ENCODE measurements around the gene TIMM50. TPM values are rescaled to one million over a fixed set of nuclear protein-coding genes. Genes with fewer than 3 reads are reported as not detected.

Gene TIMM50
- total RNA-seq, 5 donors from 2014 or later (not counting 1 experiment from before 2014, with no cell fraction given) = 50.5 to 53.7 (median 53.0) TPM

DNA sequence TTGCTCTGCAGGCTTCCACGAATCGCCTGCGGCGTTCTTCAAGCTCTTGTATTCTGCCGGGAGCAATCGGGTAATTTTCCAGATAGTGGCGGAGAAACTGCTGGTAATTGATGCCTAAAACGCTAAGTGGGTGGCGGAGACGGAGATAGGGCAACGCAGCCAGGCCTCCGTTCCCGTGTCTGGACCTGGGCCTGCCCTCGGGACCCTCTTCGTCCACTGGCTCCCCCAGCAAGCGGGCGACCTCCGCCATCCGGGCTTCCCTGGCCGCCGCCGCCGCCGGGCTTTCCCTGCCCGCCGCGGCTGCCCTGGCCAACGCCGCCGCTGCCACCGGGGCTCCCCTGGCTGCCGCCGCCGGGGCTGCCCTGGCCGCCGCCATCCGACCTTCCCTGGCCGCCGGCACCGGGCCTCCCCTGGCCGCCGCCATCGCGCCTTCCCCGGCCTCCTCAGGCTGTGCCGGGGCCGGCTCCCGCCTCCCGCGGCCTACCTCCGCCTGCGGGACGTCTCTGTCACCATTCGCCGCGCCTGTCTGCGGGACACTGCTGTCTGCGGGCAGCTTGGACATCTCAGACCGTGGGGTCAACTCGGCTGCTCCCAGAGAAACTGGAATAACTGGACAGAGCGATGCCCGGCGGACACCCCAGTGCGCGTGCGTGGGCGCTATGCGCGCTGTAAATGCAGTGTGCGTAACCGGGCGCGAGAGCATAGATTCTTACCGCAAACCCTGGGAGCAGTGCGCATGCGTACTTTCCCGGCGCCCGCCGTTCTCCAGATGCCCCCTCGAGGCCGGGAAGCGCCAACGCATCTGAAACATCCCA lies 59.1 kb downstream of the TIMM50 start, which contains the start of gene EID2:
TSS of gene EID2 (minus strand) at position 644 of the 815 bp plus-strand sequence. CDS start at position 562, 82 bp downstream.
- peak within 1 kb of the TSS; percentile 93 to 94 (median 94) for H3K4me3 Mint-ChIP-seq
- H3K36me3 Mint-ChIP-seq = no peaks in the 10 kb centered on the region
- no peaks in the 10 kb centered on the region for H3K36me3 ChIP-seq (ENCODE audit: control insufficient read depth in 2 of 2, extremely low read depth in 1 of 2, insufficient read depth in 1 of 2, low read length in 1 of 2)
- H3K27me3 ChIP-seq (replicated peaks in 1 of 2; ENCODE audit: control insufficient read depth in 2 of 2, extremely low read depth in 1 of 2, insufficient read depth in 2 of 2, low read length in 1 of 2) = no peaks in the 10 kb centered on the region
- CTCF ChIA-PET = interaction anchor here in 1 of 2 donors (0.6 to 1.2 kb wide), 3 partner anchors 59 to 135 kb away, joined by 3 read pairs; partner anchors contain the start of genes RPS16 and TIMM50
- DNase-seq (peak; percentile 77 to 98 (median 91)), ATAC-seq (replicated peaks in 1 of 4) (peak; percentile 83 to 90 (median 86))
- peak within 1 kb of the TSS; percentile 93 for H3K27ac ChIP-seq (ENCODE audit: low read length)
- peak within 1 kb of the TSS; percentile 78 to 91 for H3K4me3 ChIP-seq (ENCODE audit: control insufficient read depth in 1 of 2, extremely low read depth in 1 of 2, low read length in 1 of 2)
- H3K4me1 ChIP-seq (ENCODE audit: control insufficient read depth in 1 of 2, extremely low read depth in 1 of 2, insufficient read depth in 2 of 2, low read length in 2 of 2) = peaks cover 17 to 25% of the 10 kb centered on the region in 2 experiments
- no peaks in the 10 kb centered on the region for H3K9me3 ChIP-seq
- no peaks in the 10 kb centered on the region for H3K9me3 Mint-ChIP-seq
- peak within 1 kb of the TSS; percentile 96 to 98 for H3K27ac Mint-ChIP-seq
- POLR2A ChIA-PET = interaction anchor here in 1 of 2 donors (0.6 kb wide), 1 partner anchor 23 kb away, joined by 5 read pairs; no protein-coding TSS in a partner anchor
- H3K27me3 Mint-ChIP-seq = no peaks in the 10 kb centered on the region
- under 1% methylated on average over 82 of the region's 84 CpGs for WGBS (ENCODE audit: insufficient coverage)
- H3K4me1 Mint-ChIP-seq = peaks cover 66 to 78% (median 66%) of the 10 kb centered on the region in 3 donors

GRCh38 chr19:39540333-39540673 lies 59.7 kb downstream of the TIMM50 start:
- Mint-ChIP-seq H3K4me1 (peaks cover 69 to 80% (median 70%) of the 10 kb centered on the region in 3 donors), H3K27me3 (no peaks in the 10 kb centered on the region), H3K36me3 (no peaks in the 10 kb centered on the region), H3K4me3 (peak overlapping the region; percentile 93 to 94 (median 94)), H3K9me3 (no peaks in the 10 kb centered on the region), H3K27ac (peak overlapping the region; percentile 96 to 98)
- H3K9me3 ChIP-seq = no peaks in the 10 kb centered on the region
- DNase-seq (no peak), ATAC-seq (replicated peaks in 1 of 4) (no peak)
- H3K4me3 ChIP-seq (ENCODE audit: control insufficient read depth in 1 of 2, extremely low read depth in 1 of 2, low read length in 1 of 2) = peak overlapping the region; percentile 78 to 91
- no peaks in the 10 kb centered on the region for H3K27me3 ChIP-seq (replicated peaks in 1 of 2; ENCODE audit: control insufficient read depth in 2 of 2, extremely low read depth in 1 of 2, insufficient read depth in 2 of 2, low read length in 1 of 2)
- ChIA-PET CTCF (interaction anchor here in 1 of 2 donors (0.6 to 1.0 kb wide), 2 partner anchors 59 to 134 kb away, joined by 3 read pairs; partner anchors contain the start of gene TIMM50), POLR2A (no interaction called here)
- peaks cover 23 to 28% of the 10 kb centered on the region in 2 experiments for H3K4me1 ChIP-seq (ENCODE audit: control insufficient read depth in 1 of 2, extremely low read depth in 1 of 2, insufficient read depth in 2 of 2, low read length in 2 of 2)
- no peaks in the 10 kb centered on the region for H3K36me3 ChIP-seq (ENCODE audit: control insufficient read depth in 2 of 2, extremely low read depth in 1 of 2, insufficient read depth in 1 of 2, low read length in 1 of 2)
- H3K27ac ChIP-seq (ENCODE audit: low read length) = peak overlapping the region; percentile 93
- WGBS (ENCODE audit: insufficient coverage) = no CpG with 5 or more reads among the region's 10 CpGs

Other genes with a start within 250 kb of the TIMM50 start
- gene IFNL3, start 235.8 kb upstream of the TIMM50 start, total RNA-seq = not detected
- not detected for gene IFNL4, start 232.0 kb upstream of the TIMM50 start, total RNA-seq
- gene IFNL2, start 212.4 kb upstream of the TIMM50 start, total RNA-seq = not detected
- gene IFNL1, start 184.4 kb upstream of the TIMM50 start, total RNA-seq = under 1 TPM in 1 of 5 donors, not detected in 4; 0.49 TPM
- 10 to 100 TPM in 2 of 5 donors, 1 to 10 TPM in 3; 3.5 to 10.9 (median 8.7) TPM for gene LRFN1, start 160.0 kb upstream of the TIMM50 start, total RNA-seq
- 100 to 1,000 TPM; 337 to 427 (median 397) TPM for gene GMFG, start 144.8 kb upstream of the TIMM50 start, total RNA-seq
- gene SAMD4B, start 138.4 kb upstream of the TIMM50 start, total RNA-seq = 10 to 100 TPM; 59.4 to 72.3 (median 62.0) TPM
- 10 to 100 TPM; 43.0 to 96.1 (median 45.9) TPM for gene PAF1, start 89.7 kb upstream of the TIMM50 start, total RNA-seq
- gene MED29, start 89.5 kb upstream of the TIMM50 start, total RNA-seq = 10 to 100 TPM; 42.0 to 48.7 (median 47.0) TPM
- 1,000 to 10,000 TPM in 1 of 5 donors, 100 to 1,000 TPM in 4; 208 to 1,013 (median 233) TPM for gene ZFP36, start 74.0 kb upstream of the TIMM50 start, total RNA-seq
- 10 to 100 TPM; 25.2 to 88.1 (median 36.7) TPM for gene PLEKHG2, start 68.2 kb upstream of the TIMM50 start, total RNA-seq
- 1,000 to 10,000 TPM; 3,669 to 4,521 (median 4,268) TPM for gene RPS16, start 44.9 kb upstream of the TIMM50 start, total RNA-seq
- 100 to 1,000 TPM; 180 to 301 (median 194) TPM for gene SUPT5H, start 35.3 kb upstream of the TIMM50 start, total RNA-seq
- gene DLL3, start 18.1 kb downstream of the TIMM50 start, total RNA-seq = under 1 TPM in 2 of 5 donors, not detected in 3; 0.16 to 0.20 TPM
- gene SELENOV, start 34.3 kb downstream of the TIMM50 start, total RNA-seq = not detected
- gene EID2B, start 52.0 kb downstream of the TIMM50 start, total RNA-seq = 1 to 10 TPM; 4.1 to 6.3 (median 5.8) TPM
- gene EID2, start 59.3 kb downstream of the TIMM50 start, total RNA-seq = 10 to 100 TPM; 14.4 to 21.9 (median 19.8) TPM
- gene LGALS13, start 121.7 kb downstream of the TIMM50 start, total RNA-seq = not detected
- gene LGALS16, start 175.1 kb downstream of the TIMM50 start, total RNA-seq = not detected
- 1 to 10 TPM in 1 of 5 donors, under 1 TPM in 1, not detected in 3; 0.49 to 1.2 TPM for gene LGALS14, start 223.6 kb downstream of the TIMM50 start, total RNA-seq